DOHH2 (cell line): Measurements from ENCODE around the gene SLC22A16.

ENCODE experiments used
- H3F3A ChIP-seq: fragments of 200-600 bp; sonication (generic), shearing (Covaris generic); 2 replicates; pipeline ENCODE4 v1.6.0; 2016; ENCODE audit warnings: antibody characterized with exemption, mild to moderate bottlenecking; ENCODE audit not compliant: control insufficient read depth, insufficient read depth
- H3K27ac ChIP-seq: fragments of 200-600 bp; sonication (generic); 2 replicates; pipeline ENCODE4 v1.5.1; 2014; ENCODE audit warnings: low read depth, mild to moderate bottlenecking, low read length, moderate library complexity
- H3K27me3 ChIP-seq: fragments of 200-600 bp; sonication (generic); 2 replicates; pipeline ENCODE4 v1.6.1; 2014; ENCODE audit warnings: mild to moderate bottlenecking, low read length, mixed read lengths; ENCODE audit not compliant: control insufficient read depth
- H3K36me3 ChIP-seq: fragments of 200-600 bp; sonication (generic); 2 replicates; pipeline ENCODE4 v1.6.1; 2014; ENCODE audit warnings: mild to moderate bottlenecking, low read length, moderate library complexity, mixed read lengths; ENCODE audit not compliant: control insufficient read depth
- H3K4me1 ChIP-seq: fragments of 200-600 bp; sonication (generic); 2 replicates; pipeline ENCODE4 v1.6.1; 2014; ENCODE audit warnings: mild to moderate bottlenecking, low read length, mixed read lengths; ENCODE audit not compliant: control insufficient read depth
- H3K4me2 ChIP-seq: fragments of 200-600 bp; sonication (generic); 2 replicates; pipeline ENCODE4 v1.6.0; 2014; ENCODE audit warnings: mild to moderate bottlenecking, low read length, moderate library complexity
- H3K4me3 ChIP-seq: fragments of 200-600 bp; sonication (generic); 2 replicates; pipeline ENCODE4 v1.5.1; 2014; ENCODE audit warnings: mild to moderate bottlenecking, low read length, mixed read lengths
- H3K79me2 ChIP-seq: fragments of 200-600 bp; sonication (generic); 2 replicates; pipeline ENCODE4 v1.6.1; 2014; ENCODE audit warnings: mild to moderate bottlenecking, low read length, mixed read lengths; ENCODE audit not compliant: control insufficient read depth
- H3K9me2 ChIP-seq: fragments of 200-600 bp; sonication (generic); replicated peaks from 2 replicates; pipeline ENCODE4 v1.6.1; 2014; ENCODE audit warnings: mild to moderate bottlenecking, low read length, mixed read lengths; ENCODE audit not compliant: control insufficient read depth
- H3K9me3 ChIP-seq: fragments of 200-600 bp; sonication (generic); 2 replicates; pipeline ENCODE4 v1.6.1; 2014; ENCODE audit warnings: antibody characterized with exemption, low read length, mixed read lengths; ENCODE audit not compliant: control insufficient read depth, insufficient read depth
- H4K20me1 ChIP-seq: fragments of 200-600 bp; sonication (generic); 2 replicates; pipeline ENCODE4 v1.6.0; 2014; ENCODE audit warnings: low read depth, mild to moderate bottlenecking, antibody characterized with exemption, low read length, moderate library complexity; ENCODE audit not compliant: control insufficient read depth, insufficient read depth
- CTCF ChIP-seq: fragments of 200-600 bp; sonication (generic); IDR thresholded peaks from one replicate; pipeline ENCODE4 v1.5.1; 2014; ENCODE audit warnings: antibody characterized with exemption, mild to moderate bottlenecking, low read depth, low read length; ENCODE audit not compliant: poor library complexity, severe bottlenecking
- EZH2phosphoT487 ChIP-seq: fragments of 200-600 bp; sonication (generic); IDR thresholded peaks from 2 replicates; pipeline ENCODE4 v1.6.1; 2017; ENCODE audit warnings: borderline replicate concordance, mild to moderate bottlenecking, antibody characterized with exemption, low read length, moderate library complexity, mixed read lengths

Gene SLC22A16

GRCh38 chr6:110485491-110485890, 9.1 kb upstream of the SLC22A16 start:
- no peak for TF ChIP-seq CTCF
- no peak for TF ChIP-seq EZH2phosphoT487
- H3K79me2 ChIP-seq, result no peaks in the 10 kb centered on the region
- no peak overlapping the region for H3K4me2 ChIP-seq
- H3K9me3 ChIP-seq, result no peaks in the 10 kb centered on the region; the same call in 1 of the 2 replicates
- H3K36me3 ChIP-seq, result no peaks in the 10 kb centered on the region
- H4K20me1 ChIP-seq, result no peaks in the 10 kb centered on the region
- no peaks in the 10 kb centered on the region for H3F3A ChIP-seq
- no peak overlapping the region for H3K4me3 ChIP-seq
- H3K4me1 ChIP-seq, result no peaks in the 10 kb centered on the region
- H3K27ac ChIP-seq, result no peak overlapping the region
- H3K27me3 ChIP-seq, result peaks cover 5% of the 10 kb centered on the region; the same call in 1 of the 2 replicates
- no peaks in the 10 kb centered on the region for H3K9me2 ChIP-seq

GRCh38 chr6:110484321-110484720, 7.9 kb upstream of the SLC22A16 start:
- H3K4me2 ChIP-seq, result no peak overlapping the region
- no peaks in the 10 kb centered on the region for H3K79me2 ChIP-seq
- H3K4me1 ChIP-seq, result no peaks in the 10 kb centered on the region
- no peak overlapping the region for H3K27ac ChIP-seq
- H3K4me3 ChIP-seq, result no peak overlapping the region
- H3F3A ChIP-seq, result no peaks in the 10 kb centered on the region
- no peaks in the 10 kb centered on the region; the same call in 1 of the 2 replicates for H3K9me3 ChIP-seq
- TF ChIP-seq CTCF (no peak), EZH2phosphoT487 (no peak)
- H4K20me1 ChIP-seq, result no peaks in the 10 kb centered on the region
- H3K27me3 ChIP-seq, result no peaks in the 10 kb centered on the region
- no peaks in the 10 kb centered on the region for H3K36me3 ChIP-seq
- H3K9me2 ChIP-seq, result no peaks in the 10 kb centered on the region

- Histone ChIP-seq H3K79me2 (no peaks in the 10 kb centered on the region), H3K27ac (no peak overlapping the region), H3K9me3 (no peaks in the 10 kb centered on the region; the same call in 1 of the 2 replicates), H3K27me3 (no peaks in the 10 kb centered on the region), H3F3A (no peaks in the 10 kb centered on the region), H3K36me3 (no peaks in the 10 kb centered on the region), H4K20me1 (no peaks in the 10 kb centered on the region), H3K9me2 (no peaks in the 10 kb centered on the region), H3K4me3 (no peak overlapping the region), H3K4me2 (no peak overlapping the region), H3K4me1 (no peaks in the 10 kb centered on the region)
- TF ChIP-seq CTCF (no peak), EZH2phosphoT487 (no peak)
Measured at GRCh38 chr6:110482774-110483400, 6.5 kb upstream of the SLC22A16 start.
